Fibroblast of lung (primary cell): ENCODE results near the gene SORCS2. TPM values are rescaled to one million over a fixed set of nuclear protein-coding genes. Genes with fewer than 3 reads are reported as not detected.

Source experiments
- DNase-seq, 2 donors: peaks; one replicate each; pipeline versions ENCODE4 v3.0.0 to v3.0.0-alpha.2; 2010; ENCODE audit warnings: low read depth in 2 of 2
- H2AFZ ChIP-seq: 2 replicates; pipeline ENCODE4 v1.5.1; 2012; ENCODE audit warnings: low read length, control low read depth, inconsistent platforms
- H3K27ac ChIP-seq: 2 replicates; pipeline ENCODE4 v1.5.1; 2011; ENCODE audit warnings: low read length, control low read depth; ENCODE audit not compliant: insufficient read depth
- H3K27me3 ChIP-seq: 2 replicates; pipeline ENCODE4 v1.5.1; 2011; ENCODE audit warnings: mild to moderate bottlenecking, low read length; ENCODE audit not compliant: control insufficient read depth, insufficient read depth
- H3K36me3 ChIP-seq: 2 replicates; pipeline ENCODE4 v1.5.1; 2011; ENCODE audit warnings: low read length; ENCODE audit not compliant: control insufficient read depth, insufficient read depth
- H3K4me1 ChIP-seq: 2 replicates; pipeline ENCODE4 v1.5.1; 2011; ENCODE audit warnings: low read length; ENCODE audit not compliant: control insufficient read depth, insufficient read depth; ENCODE audit errors: extremely low read depth
- H3K4me2 ChIP-seq: 2 replicates; pipeline ENCODE4 v1.5.1; 2011; ENCODE audit warnings: low read length, control low read depth; ENCODE audit not compliant: insufficient read depth; ENCODE audit errors: extremely low read depth
- H3K4me3 ChIP-seq, 4 experiments: fragments of 200-600 bp in 1 of 4; sonication (generic) in 1 of 4; replicated peaks in 1 of 4; 2 replicates each; pipeline ENCODE4 v1.5.1; 2011 to 2016; ENCODE audit warnings: low read length in 4 of 4, low read depth in 3 of 4, mild to moderate bottlenecking in 3 of 4, control low read depth in 2 of 4, inconsistent platforms in 1 of 4, mixed read lengths in 1 of 4; ENCODE audit not compliant: insufficient read depth in 1 of 4; ENCODE audit errors: control extremely low read depth in 1 of 4
- H3K79me2 ChIP-seq: 2 replicates; pipeline ENCODE4 v1.5.1; 2012; ENCODE audit warnings: mild to moderate bottlenecking, low read length, inconsistent platforms; ENCODE audit not compliant: control insufficient read depth, insufficient read depth
- H3K9ac ChIP-seq: 2 replicates; pipeline ENCODE4 v1.5.1; 2011; ENCODE audit warnings: mild to moderate bottlenecking, low read length, control low read depth; ENCODE audit not compliant: insufficient read depth
- H3K9me3 ChIP-seq: 2 replicates; pipeline ENCODE4 v1.5.1; 2012; ENCODE audit warnings: low read depth, low read length; ENCODE audit not compliant: control insufficient read depth, insufficient read depth
- H4K20me1 ChIP-seq: 2 replicates; pipeline ENCODE4 v1.5.1; 2011; ENCODE audit warnings: low read length; ENCODE audit not compliant: control insufficient read depth, insufficient read depth; ENCODE audit errors: extremely low read depth
- CTCF ChIP-seq, 2 donors: IDR thresholded peaks in 1 of 2; conservative IDR thresholded peaks in 1 of 2; 1 replicate in 1 of 2; 2 replicates in 1 of 2; pipeline ENCODE4 v1.5.1; 2011 to 2012; ENCODE audit warnings: low read length in 2 of 2, control low read depth in 1 of 2, inconsistent platforms in 1 of 2, low read depth in 1 of 2, mild to moderate bottlenecking in 1 of 2
- EZH2 ChIP-seq: IDR thresholded peaks from 2 replicates; pipeline ENCODE4 v1.5.1; 2012; ENCODE audit warnings: low read length, control low read depth, mild to moderate bottlenecking; ENCODE audit errors: missing control alignments
- polyA plus RNA-seq, 2 donors: library from polyadenylated mRNA; depleted of rRNA in 1 of 2; stranded (reverse) in 1 of 2; unstranded in 1 of 2; fragments of >200 nt; gene quantifications; 2 replicates each; pipeline ENCODE4 v1.2.1, GENCODE V29; 2011 to 2012; ENCODE audit warnings: missing spikeins in 1 of 2
- total RNA-seq: library from RNA; depleted of rRNA; stranded (reverse); fragments of >200 nt; gene quantifications from 2 replicates; pipeline ENCODE4 v1.2.1, GENCODE V29; 2014

The SORCS2 gene
- total and polyA plus RNA-seq, 2 donors (not counting 1 experiment from before 2014, with no cell fraction given) = 0.17 to 0.41 TPM

- Histone ChIP-seq H3K4me1 (peaks cover 22% of the 10 kb centered on the region), H3K79me2 (no peaks in the 10 kb centered on the region), H3K9ac (no peak overlapping the region), H3K4me2 (no peak overlapping the region), H3K27me3 (no peaks in the 10 kb centered on the region), H2AFZ (no peak overlapping the region), H3K9me3 (no peaks in the 10 kb centered on the region), H3K27ac (no peak overlapping the region), H3K4me3 (no peak overlapping the region), H4K20me1 (no peaks in the 10 kb centered on the region), H3K36me3 (no peaks in the 10 kb centered on the region)
- TF ChIP-seq CTCF (conservative IDR thresholded peaks at IDR 0.05 in 1 of 2, IDR thresholded peaks at IDR 0.05 in 1 of 2; ENCODE audit: low read depth in 1 of 2, low read length in 2 of 2) = no peak
- no peak for TF ChIP-seq EZH2
- DNase-seq = peak; percentile 21 to 64
These were observed 460.1 kb downstream of the SORCS2 start for GRCh38 chr4:7652451-7652881.

GRCh38 chr4:7652906-7653305, 460.6 kb downstream of the SORCS2 start:
- no peaks in the 10 kb centered on the region for H3K27me3 ChIP-seq

More at GRCh38 chr4:7652906-7653305, 460.6 kb downstream of the SORCS2 start:
- TF ChIP-seq EZH2 = no peak
- no peak for TF ChIP-seq CTCF (conservative IDR thresholded peaks at IDR 0.05 in 1 of 2, IDR thresholded peaks at IDR 0.05 in 1 of 2; ENCODE audit: low read depth in 1 of 2, low read length in 2 of 2)
- no peak for DNase-seq
- Histone ChIP-seq H3K9me3 (no peaks in the 10 kb centered on the region), H3K36me3 (no peaks in the 10 kb centered on the region), H4K20me1 (no peaks in the 10 kb centered on the region), H3K9ac (no peak overlapping the region), H3K4me1 (peaks cover 18% of the 10 kb centered on the region), H2AFZ (no peak overlapping the region), H3K4me3 (no peak overlapping the region), H3K79me2 (no peaks in the 10 kb centered on the region), H3K4me2 (no peak overlapping the region), H3K27ac (no peak overlapping the region)
